ENCODE data around the gene TMEFF1. TPM values are rescaled to one million over a fixed set of nuclear protein-coding genes. Genes with fewer than 3 reads are reported as not detected.

Gene TMEFF1
- total RNA-seq, 2 donors from 2014 or later: 0.37 TPM; not detected in 1

- no peak overlapping the region for H3K27ac ChIP-seq
- TF ChIP-seq CTCF (IDR thresholded peaks at IDR 0.05): peak; percentile 23 to 66
- no peaks in the 10 kb centered on the region for H3K9me3 ChIP-seq
- H3K36me3 ChIP-seq: no peaks in the 10 kb centered on the region
- no peak overlapping the region for H3K4me3 ChIP-seq
- peaks cover 0 to 9% of the 10 kb centered on the region in 2 donors for H3K4me1 ChIP-seq
- no peaks in the 10 kb centered on the region for H3K27me3 ChIP-seq
- no peak for DNase-seq (ENCODE audit: low spot score)
These were observed 129.4 kb downstream of the TMEFF1 start for GRCh38 chr9:100602342-100602801.

- Histone ChIP-seq H3K36me3 (no peaks in the 10 kb centered on the region), H3K27ac (no peak overlapping the region), H3K4me1 (no peaks in the 10 kb centered on the region), H3K27me3 (no peaks in the 10 kb centered on the region), H3K4me3 (no peak overlapping the region), H3K9me3 (no peaks in the 10 kb centered on the region)
- no peak for DNase-seq (ENCODE audit: low spot score)
- TF ChIP-seq CTCF (IDR thresholded peaks at IDR 0.05): no peak
These were observed 132.5 kb downstream of the TMEFF1 start for GRCh38 chr9:100605405-100605804.

GRCh38 chr9:100619194-100619593 is 146.2 kb downstream of the TMEFF1 start:
- no peak for TF ChIP-seq CTCF (IDR thresholded peaks at IDR 0.05)
- Histone ChIP-seq H3K9me3 (peaks cover 0 to 7% of the 10 kb centered on the region in 2 donors), H3K4me1 (no peaks in the 10 kb centered on the region), H3K27ac (no peak overlapping the region), H3K4me3 (no peak overlapping the region), H3K36me3 (no peaks in the 10 kb centered on the region), H3K27me3 (no peaks in the 10 kb centered on the region)
- no peak for DNase-seq (ENCODE audit: low spot score)

- DNase-seq (ENCODE audit: low spot score): no peak
- H3K4me1 ChIP-seq: no peaks in the 10 kb centered on the region
- no peak overlapping the region for H3K27ac ChIP-seq
- H3K4me3 ChIP-seq: no peak overlapping the region
- H3K9me3 ChIP-seq: peaks cover 0 to 7% of the 10 kb centered on the region in 2 donors
- TF ChIP-seq CTCF (IDR thresholded peaks at IDR 0.05): no peak
- no peaks in the 10 kb centered on the region for H3K27me3 ChIP-seq
- no peaks in the 10 kb centered on the region for H3K36me3 ChIP-seq
These were observed 146.7 kb downstream of the TMEFF1 start for GRCh38 chr9:100619665-100620064.

GRCh38 chr9:100623969-100624368 is 151.0 kb downstream of the TMEFF1 start:
- Histone ChIP-seq H3K36me3 (no peaks in the 10 kb centered on the region), H3K27me3 (no peaks in the 10 kb centered on the region), H3K4me1 (no peaks in the 10 kb centered on the region), H3K9me3 (no peaks in the 10 kb centered on the region), H3K4me3 (no peak overlapping the region), H3K27ac (no peak overlapping the region)
- TF ChIP-seq CTCF (IDR thresholded peaks at IDR 0.05): no peak
- no peak for DNase-seq (ENCODE audit: low spot score)

GRCh38 chr9:100626949-100627348 is 154.0 kb downstream of the TMEFF1 start:
- DNase-seq (ENCODE audit: low spot score): no peak
- TF ChIP-seq CTCF (IDR thresholded peaks at IDR 0.05): no peak
- no peak overlapping the region for H3K4me3 ChIP-seq
- H3K27ac ChIP-seq: no peak overlapping the region
- H3K9me3 ChIP-seq: no peaks in the 10 kb centered on the region
- H3K4me1 ChIP-seq: no peaks in the 10 kb centered on the region
- H3K27me3 ChIP-seq: no peaks in the 10 kb centered on the region
- H3K36me3 ChIP-seq: no peaks in the 10 kb centered on the region

Measured in right atrium auricular region (tissue), 2 donors.